Endothelial cell of coronary artery (primary cell): ENCODE measurements around the gene GDAP2. TPM values are rescaled to one million over a fixed set of nuclear protein-coding genes. Genes with fewer than 3 reads are reported as not detected.

Experiments
- total RNA-seq: library from RNA; depleted of rRNA; stranded (reverse); fragments of >200 nt; gene quantifications from 2 replicates; pipeline ENCODE4 v1.2.3, GENCODE V29; 2014

Gene GDAP2
- total RNA-seq = 13.7 and 17.6 TPM in 2 replicates

GRCh38 chr1:117929343-117930172 is at the start of gene GDAP2, which contains the start of gene WDR3:
GDAP2 (minus strand) TSS chr1:117929621; CDS start chr1:117920357, 9,264 bp downstream.
WDR3 (plus strand) TSS chr1:117929739; CDS start chr1:117933320, 3,581 bp downstream.

Other genes starting within 250 kb of the GDAP2 start
- gene WDR3, start 118 bp upstream of the GDAP2 start, total RNA-seq = 25.0 and 25.2 TPM in 2 replicates